ENCODE measurements around the gene RASA3.
"Not testable (repeated sequence)": the region's sequence is repeated elsewhere in the genome, so short reads cannot be mapped to it uniquely, and the experiment has no call there.

RASA3 gene

GRCh38 chr13:114132419-114133121 lies at the start of gene RASA3:
Gene RASA3, minus strand, starts transcription at chr13:114132623. Its CDS starts 134 bp downstream, at chr13:114132489.
- TF ChIP-seq SUZ12 (IDR thresholded peaks at IDR 0.05; ENCODE audit: extremely low read depth, insufficient read depth, insufficient read length) (no peak), ZNF274 (IDR thresholded peaks at IDR 0.05; ENCODE audit: low read depth, low read length) (no peak), YY1 (IDR thresholded peaks at IDR 0.05; ENCODE audit: insufficient read depth, insufficient read length) (no peak)
- DNase-seq (ENCODE audit: low read depth, low spot score) = peak; percentile 79

GRCh38 chr13:114179087-114179658 lies 46.8 kb upstream of the RASA3 start, which contains the start of gene CFAP97D2:
Gene CFAP97D2, plus strand, starts transcription at chr13:114179257. Its CDS starts 74 bp downstream, at chr13:114179331.
- H3K36me3 ChIP-seq (ENCODE audit: insufficient read depth, insufficient read length, low read length) = no peaks in the 10 kb centered on the region
- no peak for DNase-seq (ENCODE audit: low read depth, low spot score)
- peaks cover 2% of the 10 kb centered on the region for H3K4me1 ChIP-seq (ENCODE audit: insufficient read depth, insufficient read length)
- H3K27me3 ChIP-seq (ENCODE audit: insufficient read depth, insufficient read length) = peaks cover 4% of the 10 kb centered on the region
- H3K9me3 ChIP-seq (ENCODE audit: insufficient read depth, low read length) = no peaks in the 10 kb centered on the region
- no peak within 1 kb of the TSS for H3K9ac ChIP-seq (ENCODE audit: insufficient read length, low read depth)
- no peak for TF ChIP-seq ZNF274 (IDR thresholded peaks at IDR 0.05; ENCODE audit: low read depth, low read length)
- H3K4me3 ChIP-seq (ENCODE audit: insufficient read length, low read depth) = no peak within 1 kb of the TSS

More at GRCh38 chr13:114132419-114133121, at the start of gene RASA3:
- Histone ChIP-seq H3K4me1 (ENCODE audit: insufficient read depth, insufficient read length) (peaks cover 20% of the 10 kb centered on the region), H3K4me3 (ENCODE audit: insufficient read length, low read depth) (peak within 1 kb of the TSS; percentile 72), H3K9ac (ENCODE audit: insufficient read length, low read depth) (peak within 1 kb of the TSS; percentile 81), H3K27me3 (ENCODE audit: insufficient read depth, insufficient read length) (peaks cover 25% of the 10 kb centered on the region), H3K36me3 (ENCODE audit: insufficient read depth, insufficient read length, low read length) (peaks cover 7% of the 10 kb centered on the region), H3K9me3 (ENCODE audit: insufficient read depth, low read length) (no peaks in the 10 kb centered on the region)

- no peak for TF ChIP-seq ZNF274 (IDR thresholded peaks at IDR 0.05; ENCODE audit: low read depth, low read length)
- no peak for TF ChIP-seq YY1 (IDR thresholded peaks at IDR 0.05; ENCODE audit: insufficient read depth, insufficient read length)
- no peak for TF ChIP-seq SUZ12 (IDR thresholded peaks at IDR 0.05; ENCODE audit: extremely low read depth, insufficient read depth, insufficient read length)
- no peak for DNase-seq (ENCODE audit: low read depth, low spot score)
- no peaks in the 10 kb centered on the region for H3K36me3 ChIP-seq (ENCODE audit: insufficient read depth, insufficient read length, low read length)
Measured at GRCh38 chr13:114177245-114178010, 45.0 kb upstream of the RASA3 start.

GRCh38 chr13:114176359-114176902 lies 44.0 kb upstream of the RASA3 start:
- H3K9me3 ChIP-seq (ENCODE audit: insufficient read depth, low read length); H3K9ac ChIP-seq (ENCODE audit: insufficient read length, low read depth); H3K4me1 ChIP-seq (ENCODE audit: insufficient read depth, insufficient read length); H3K36me3 ChIP-seq (ENCODE audit: insufficient read depth, insufficient read length, low read length); H3K27me3 ChIP-seq (ENCODE audit: insufficient read depth, insufficient read length); H3K4me3 ChIP-seq (ENCODE audit: insufficient read length, low read depth); DNase-seq (ENCODE audit: low read depth, low spot score): not testable (repeated sequence)

More at GRCh38 chr13:114177245-114178010, 45.0 kb upstream of the RASA3 start:
- no peaks in the 10 kb centered on the region for H3K9me3 ChIP-seq (ENCODE audit: insufficient read depth, low read length)
- peaks cover 2% of the 10 kb centered on the region for H3K4me1 ChIP-seq (ENCODE audit: insufficient read depth, insufficient read length)
- no peak overlapping the region for H3K4me3 ChIP-seq (ENCODE audit: insufficient read length, low read depth)
- peaks cover 4% of the 10 kb centered on the region for H3K27me3 ChIP-seq (ENCODE audit: insufficient read depth, insufficient read length)
- H3K9ac ChIP-seq (ENCODE audit: insufficient read length, low read depth) = no peak overlapping the region

- Histone ChIP-seq H3K4me3 (ENCODE audit: insufficient read length, low read depth) (no peak overlapping the region), H3K4me1 (ENCODE audit: insufficient read depth, insufficient read length) (peaks cover 2% of the 10 kb centered on the region), H3K36me3 (ENCODE audit: insufficient read depth, insufficient read length, low read length) (no peaks in the 10 kb centered on the region), H3K27me3 (ENCODE audit: insufficient read depth, insufficient read length) (no peaks in the 10 kb centered on the region), H3K9ac (ENCODE audit: insufficient read length, low read depth) (no peak overlapping the region), H3K9me3 (ENCODE audit: insufficient read depth, low read length) (no peaks in the 10 kb centered on the region)
- TF ChIP-seq ZNF274 (IDR thresholded peaks at IDR 0.05; ENCODE audit: low read depth, low read length) = no peak
- no peak for TF ChIP-seq YY1 (IDR thresholded peaks at IDR 0.05; ENCODE audit: insufficient read depth, insufficient read length)
- TF ChIP-seq SUZ12 (IDR thresholded peaks at IDR 0.05; ENCODE audit: extremely low read depth, insufficient read depth, insufficient read length) = no peak
- no peak for DNase-seq (ENCODE audit: low read depth, low spot score)
Measured at GRCh38 chr13:114174529-114174961, 42.1 kb upstream of the RASA3 start.

- TF ChIP-seq ZNF274 (IDR thresholded peaks at IDR 0.05; ENCODE audit: low read depth, low read length) = no peak
- no peak for TF ChIP-seq YY1 (IDR thresholded peaks at IDR 0.05; ENCODE audit: insufficient read depth, insufficient read length)
- TF ChIP-seq SUZ12 (IDR thresholded peaks at IDR 0.05; ENCODE audit: extremely low read depth, insufficient read depth, insufficient read length) = no peak
- H3K36me3 ChIP-seq (ENCODE audit: insufficient read depth, insufficient read length, low read length) = no peaks in the 10 kb centered on the region
- H3K9ac ChIP-seq (ENCODE audit: insufficient read length, low read depth) = no peak overlapping the region
- DNase-seq (ENCODE audit: low read depth, low spot score) = no peak
- no peak overlapping the region for H3K4me3 ChIP-seq (ENCODE audit: insufficient read length, low read depth)
- H3K9me3 ChIP-seq (ENCODE audit: insufficient read depth, low read length) = no peaks in the 10 kb centered on the region
- no peaks in the 10 kb centered on the region for H3K27me3 ChIP-seq (ENCODE audit: insufficient read depth, insufficient read length)
- H3K4me1 ChIP-seq (ENCODE audit: insufficient read depth, insufficient read length) = no peaks in the 10 kb centered on the region
Measured at GRCh38 chr13:114173745-114174144, 41.3 kb upstream of the RASA3 start.

GRCh38 chr13:114173272-114173671 lies 40.8 kb upstream of the RASA3 start:
- no peaks in the 10 kb centered on the region for H3K36me3 ChIP-seq (ENCODE audit: insufficient read depth, insufficient read length, low read length)
- no peaks in the 10 kb centered on the region for H3K9me3 ChIP-seq (ENCODE audit: insufficient read depth, low read length)
- H3K27me3 ChIP-seq (ENCODE audit: insufficient read depth, insufficient read length) = no peaks in the 10 kb centered on the region
- H3K9ac ChIP-seq (ENCODE audit: insufficient read length, low read depth) = no peak overlapping the region
- no peaks in the 10 kb centered on the region for H3K4me1 ChIP-seq (ENCODE audit: insufficient read depth, insufficient read length)
- TF ChIP-seq ZNF274 (IDR thresholded peaks at IDR 0.05; ENCODE audit: low read depth, low read length) = no peak
- TF ChIP-seq SUZ12 (IDR thresholded peaks at IDR 0.05; ENCODE audit: extremely low read depth, insufficient read depth, insufficient read length) = no peak
- no peak for TF ChIP-seq YY1 (IDR thresholded peaks at IDR 0.05; ENCODE audit: insufficient read depth, insufficient read length)
- H3K4me3 ChIP-seq (ENCODE audit: insufficient read length, low read depth) = no peak overlapping the region
- DNase-seq (ENCODE audit: low read depth, low spot score) = no peak

Data from NT2/D1 (cell line).